HEK293 (cell line): ENCODE results near the gene STRN4.
A peak's percentile ranks its signal among the peaks of the same experiment; 100 is the strongest.

Experiments
- CTCF ChIA-PET: fragments of 350-600 bp; formaldehyde crosslinking; extraction: SDS; loops from one replicate; lab custom pipeline; 2021; ENCODE audit warnings: antibody characterized with exemption; lab: Yijun Ruan, JAX
- POLR2A ChIA-PET: fragments of 300-600 bp; formaldehyde crosslinking; extraction: SDS; loops from one replicate; lab custom pipeline; 2020; ENCODE audit warnings: antibody characterized with exemption, inconsistent platforms; lab: Yijun Ruan, JAX
- H3K27ac ChIP-seq: fragments of 200-500 bp; sonication (Bioruptor generic); 2 replicates; pipeline ENCODE4 v1.5.1; 2014; ENCODE audit warnings: low read depth, low read length, control low read depth, inconsistent platforms; ENCODE audit errors: extremely low read depth
- H3K36me3 ChIP-seq, 2 experiments: fragments of 200-500 bp in 1 of 2; sonication (Bioruptor generic) in 1 of 2; 1 replicate in 1 of 2; 2 replicates in 1 of 2; pipeline ENCODE4 v1.5.1; 2014 to 2017; ENCODE audit warnings: inconsistent platforms in 2 of 2, low read length in 2 of 2; ENCODE audit not compliant: control insufficient read depth in 2 of 2, insufficient read depth in 1 of 2
- H3K4me1 ChIP-seq: fragments of 200-500 bp; sonication (Bioruptor generic); 2 replicates; pipeline ENCODE4 v1.5.1; 2014; ENCODE audit warnings: mild to moderate bottlenecking, low read length, inconsistent platforms; ENCODE audit not compliant: control insufficient read depth, insufficient read depth
- H3K4me3 ChIP-seq: 2 replicates; pipeline ENCODE4 v1.5.1; 2011; ENCODE audit warnings: low read depth, mild to moderate bottlenecking, control low read depth, low read length, moderate library complexity
- H3K9me3 ChIP-seq: fragments of 200-500 bp; sonication (Bioruptor generic); 2 replicates; pipeline ENCODE4 v1.5.1; 2014; ENCODE audit warnings: low read depth, low read length, inconsistent platforms; ENCODE audit not compliant: control insufficient read depth, insufficient read depth
- AEBP2 ChIP-seq: fragments of 450-650 bp; formaldehyde crosslinking; IDR thresholded peaks from 2 replicates; pipeline ENCODE4 v1.5.1; 2016; ENCODE audit warnings: missing biosample characterization, missing genetic modification characterization, borderline replicate concordance
- BCL11B ChIP-seq: fragments of 450-650 bp; formaldehyde crosslinking; IDR thresholded peaks from 2 replicates; pipeline ENCODE4 v1.5.1; 2016; ENCODE audit warnings: low read depth, missing biosample characterization, missing genetic modification characterization
- EGR2 ChIP-seq: fragments of 450-650 bp; formaldehyde crosslinking; IDR thresholded peaks from 2 replicates; pipeline ENCODE4 v1.5.1; 2016; ENCODE audit warnings: low read depth, missing biosample characterization, missing genetic modification characterization
- FEZF1 ChIP-seq: fragments of 450-650 bp; formaldehyde crosslinking; IDR thresholded peaks from 2 replicates; pipeline ENCODE4 v1.5.1; 2016; ENCODE audit warnings: missing biosample characterization, missing genetic modification characterization
- KLF16 ChIP-seq: fragments of 450-650 bp; formaldehyde crosslinking; IDR thresholded peaks from 2 replicates; pipeline ENCODE4 v1.5.1; 2017; ENCODE audit warnings: missing biosample characterization, missing genetic modification characterization
- PATZ1 ChIP-seq: fragments of 450-650 bp; formaldehyde crosslinking; IDR thresholded peaks from 2 replicates; pipeline ENCODE4 v1.5.1; 2016; ENCODE audit warnings: missing biosample characterization, missing genetic modification characterization
- PRDM10 ChIP-seq: fragments of 450-650 bp; formaldehyde crosslinking; IDR thresholded peaks from 2 replicates; pipeline ENCODE4 v1.5.1; 2016; ENCODE audit warnings: missing biosample characterization, missing genetic modification characterization
- RBAK ChIP-seq: fragments of 450-650 bp; formaldehyde crosslinking; IDR thresholded peaks from 2 replicates; pipeline ENCODE4 v1.5.1; 2016; ENCODE audit warnings: missing biosample characterization, missing genetic modification characterization
- ZBTB17 ChIP-seq: fragments of 450-650 bp; formaldehyde crosslinking; IDR thresholded peaks from 2 replicates; pipeline ENCODE4 v1.5.1; 2016; ENCODE audit warnings: missing biosample characterization, missing genetic modification characterization
- ZFP37 ChIP-seq: fragments of 450-650 bp; formaldehyde crosslinking; IDR thresholded peaks from 2 replicates; pipeline ENCODE4 v1.5.1; 2016; ENCODE audit warnings: missing biosample characterization, missing genetic modification characterization
- ZNF157 ChIP-seq: fragments of 450-650 bp; formaldehyde crosslinking; IDR thresholded peaks from 2 replicates; pipeline ENCODE4 v1.5.1; 2016; ENCODE audit warnings: missing biosample characterization, missing genetic modification characterization
- ZNF214 ChIP-seq: fragments of 450-650 bp; formaldehyde crosslinking; IDR thresholded peaks from 2 replicates; pipeline ENCODE4 v1.5.1; 2017; ENCODE audit warnings: missing biosample characterization, mild to moderate bottlenecking, missing genetic modification characterization, borderline replicate concordance
- ZNF23 ChIP-seq: fragments of 450-650 bp; formaldehyde crosslinking; IDR thresholded peaks from 2 replicates; pipeline ENCODE4 v1.5.1; 2016; ENCODE audit warnings: missing biosample characterization, missing genetic modification characterization, borderline replicate concordance
- ZNF239 ChIP-seq: fragments of 450-650 bp; formaldehyde crosslinking; IDR thresholded peaks from 2 replicates; pipeline ENCODE4 v1.5.1; 2016; ENCODE audit warnings: missing biosample characterization, missing genetic modification characterization
- ZNF473 ChIP-seq: fragments of 450-650 bp; formaldehyde crosslinking; IDR thresholded peaks from 2 replicates; pipeline ENCODE4 v1.5.1; 2017; ENCODE audit warnings: missing biosample characterization, missing genetic modification characterization
- ZNF529 ChIP-seq: fragments of 450-650 bp; formaldehyde crosslinking; IDR thresholded peaks from 2 replicates; pipeline ENCODE4 v1.5.1; 2017; ENCODE audit warnings: missing genetic modification characterization, missing biosample characterization; ENCODE audit not compliant: insufficient replicate concordance
- ZNF571 ChIP-seq: fragments of 450-650 bp; formaldehyde crosslinking; IDR thresholded peaks from 2 replicates; pipeline ENCODE4 v1.5.0; 2017; ENCODE audit warnings: missing biosample characterization, missing genetic modification characterization
- ZNF624 ChIP-seq: fragments of 450-650 bp; formaldehyde crosslinking; IDR thresholded peaks from 2 replicates; pipeline ENCODE4 v1.5.1; 2017; ENCODE audit warnings: missing biosample characterization, missing genetic modification characterization
- ZNF664 ChIP-seq: fragments of 450-650 bp; formaldehyde crosslinking; IDR thresholded peaks from 2 replicates; pipeline ENCODE4 v1.5.1; 2016; ENCODE audit warnings: missing biosample characterization, missing genetic modification characterization
- ZNF677 ChIP-seq: fragments of 450-650 bp; IDR thresholded peaks from 2 replicates; pipeline ENCODE4 v1.5.0; 2018; ENCODE audit warnings: missing biosample characterization, mild to moderate bottlenecking, missing genetic modification characterization, moderate library complexity
- ZNF776 ChIP-seq: fragments of 450-650 bp; formaldehyde crosslinking; IDR thresholded peaks from 2 replicates; pipeline ENCODE4 v1.5.0; 2017; ENCODE audit warnings: missing biosample characterization, missing genetic modification characterization, borderline replicate concordance
- ZNF791 ChIP-seq: fragments of 450-650 bp; formaldehyde crosslinking; IDR thresholded peaks from 2 replicates; pipeline ENCODE4 v1.5.1; 2016; ENCODE audit warnings: missing biosample characterization, missing genetic modification characterization

The STRN4 gene

GRCh38 chr19:46721269-46722003, 24.8 kb downstream of the STRN4 start (continued):
- TF ChIP-seq BCL11B (tag by site-specific recombination), result no peak
- no peak for TF ChIP-seq ZNF776
- TF ChIP-seq EGR2, result peak; percentile 19; the same call in 1 of the 2 replicates
- TF ChIP-seq ZNF664, result no peak
- TF ChIP-seq, all 188 proteins: peak for 4

GRCh38 chr19:46720503-46721239, 25.6 kb downstream of the STRN4 start:
- H3K36me3 ChIP-seq, result peaks cover 15 to 66% of the 10 kb centered on the region in 2 experiments; a peak in 2 of 3 replicates
- H3K4me1 ChIP-seq, result no peaks in the 10 kb centered on the region; the same call in 1 of the 2 replicates
- no peak overlapping the region for H3K4me3 ChIP-seq
- peak; percentile 96 for TF ChIP-seq ZNF664
- TF ChIP-seq RBAK, result no peak
- H3K9me3 ChIP-seq, result no peaks in the 10 kb centered on the region
- ChIA-PET CTCF (interaction anchor here (0.7 to 0.9 kb wide), 2 partner anchors 8 to 17 kb away, joined by 3 read pairs; no protein-coding TSS in a partner anchor), POLR2A (interaction anchor here (0.6 kb wide), 1 partner anchor 316 kb away, joined by 3 read pairs; no protein-coding TSS in a partner anchor)
- H3K27ac ChIP-seq, result no peak overlapping the region

- no peak overlapping the region for H3K4me3 ChIP-seq
- H3K4me1 ChIP-seq, result peaks cover 7% of the 10 kb centered on the region
- no peaks in the 10 kb centered on the region for H3K9me3 ChIP-seq
- peaks cover 15 to 58% of the 10 kb centered on the region in 2 experiments; a peak in 2 of 3 replicates for H3K36me3 ChIP-seq
- H3K27ac ChIP-seq, result no peak overlapping the region
- ChIA-PET CTCF (interaction anchor here (0.6 to 2.2 kb wide), 2 partner anchors 9 to 776 kb away, joined by 5 to 10 read pairs; no protein-coding TSS in a partner anchor), POLR2A (no interaction called here)
- TF ChIP-seq ZNF677 (tag by site-specific recombination) (no peak), AEBP2 (tag by site-specific recombination) (no peak), ZFP37 (tag by site-specific recombination) (no peak), ZNF473 (tag by site-specific recombination) (no peak), ZNF23 (no peak), KLF16 (no peak), ZNF529 (tag by site-specific recombination) (no peak), ZBTB17 (tag by site-specific recombination) (peak; percentile 38; the same call in 1 of the 2 replicates), ZNF571 (tag by site-specific recombination) (no peak), PATZ1 (tag by site-specific recombination) (peak; percentile 49), PRDM10 (tag by site-specific recombination) (peak; percentile 29; the same call in 1 of the 2 replicates), ZNF214 (tag by site-specific recombination) (no peak), ZNF239 (tag by site-specific recombination) (no peak), ZNF791 (tag by site-specific recombination) (no peak), FEZF1 (tag by site-specific recombination) (no peak), ZNF624 (tag by site-specific recombination) (no peak), ZNF157 (tag by site-specific recombination) (no peak)
Measured at GRCh38 chr19:46719629-46720502, 26.4 kb downstream of the STRN4 start.
